PFSK-1 (cell line): Measurements from ENCODE around the gene ARHGEF3.

Experiments used
- FOXP2 ChIP-seq: optimal IDR thresholded peaks from 2 replicates; pipeline ENCODE3; 2011; ENCODE audit warnings: borderline replicate concordance, control low read depth, inconsistent platforms; ENCODE audit not compliant: insufficient read depth; ENCODE audit errors: extremely low read length, extremely low read depth
- POLR2AphosphoS5 ChIP-seq: IDR thresholded peaks from 2 replicates; pipeline ENCODE4 v1.6.1; 2012; ENCODE audit warnings: low read depth, mild to moderate bottlenecking, control low read depth, low read length, moderate library complexity
- SIN3A ChIP-seq: IDR thresholded peaks from 2 replicates; pipeline ENCODE4 v1.6.1; 2012; ENCODE audit warnings: mild to moderate bottlenecking, low read length, moderate library complexity, borderline replicate concordance; ENCODE audit not compliant: insufficient read depth
- TAF1 ChIP-seq: IDR thresholded peaks from 2 replicates; pipeline ENCODE4 v1.6.1; 2012; ENCODE audit warnings: low read length, control low read depth, borderline replicate concordance; ENCODE audit not compliant: insufficient read depth
- TF ChIP-seq, protein P1 (sequence below), 2 experiments: IDR thresholded peaks; 2 replicates each; pipeline versions ENCODE4 v1.6.1 to v1.8.0; 2011 to 2012; ENCODE audit warnings: low read depth in 2 of 2, low read length in 2 of 2, control low read depth in 1 of 2, inconsistent platforms in 1 of 2, mild to moderate bottlenecking in 1 of 2, moderate library complexity in 1 of 2; ENCODE audit not compliant: insufficient read depth in 1 of 2

ARHGEF3 gene

DNA sequence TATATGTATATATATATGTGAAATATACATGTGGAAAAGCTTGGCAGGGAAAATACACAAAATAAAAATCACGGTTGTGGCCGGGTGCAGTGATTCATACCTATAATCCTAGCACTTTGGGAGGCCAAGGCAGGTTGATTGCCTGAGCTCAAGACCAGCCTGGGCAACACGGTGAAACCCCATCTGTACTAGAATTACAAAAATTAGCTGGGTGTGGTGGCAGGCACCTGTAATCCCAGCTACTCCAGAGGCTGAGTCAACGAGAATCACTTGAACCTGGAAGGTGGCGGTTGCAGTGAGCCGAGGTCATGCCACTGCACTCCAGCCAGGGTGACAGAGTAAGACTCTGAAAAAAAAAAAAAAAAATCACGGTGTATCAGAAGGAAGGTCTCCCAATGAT lies 20.8 kb upstream of the ARHGEF3 start:
- TF ChIP-seq TAF1 = no peak
- no peak for TF ChIP-seq FOXP2
- TF ChIP-seq, protein P1, sequence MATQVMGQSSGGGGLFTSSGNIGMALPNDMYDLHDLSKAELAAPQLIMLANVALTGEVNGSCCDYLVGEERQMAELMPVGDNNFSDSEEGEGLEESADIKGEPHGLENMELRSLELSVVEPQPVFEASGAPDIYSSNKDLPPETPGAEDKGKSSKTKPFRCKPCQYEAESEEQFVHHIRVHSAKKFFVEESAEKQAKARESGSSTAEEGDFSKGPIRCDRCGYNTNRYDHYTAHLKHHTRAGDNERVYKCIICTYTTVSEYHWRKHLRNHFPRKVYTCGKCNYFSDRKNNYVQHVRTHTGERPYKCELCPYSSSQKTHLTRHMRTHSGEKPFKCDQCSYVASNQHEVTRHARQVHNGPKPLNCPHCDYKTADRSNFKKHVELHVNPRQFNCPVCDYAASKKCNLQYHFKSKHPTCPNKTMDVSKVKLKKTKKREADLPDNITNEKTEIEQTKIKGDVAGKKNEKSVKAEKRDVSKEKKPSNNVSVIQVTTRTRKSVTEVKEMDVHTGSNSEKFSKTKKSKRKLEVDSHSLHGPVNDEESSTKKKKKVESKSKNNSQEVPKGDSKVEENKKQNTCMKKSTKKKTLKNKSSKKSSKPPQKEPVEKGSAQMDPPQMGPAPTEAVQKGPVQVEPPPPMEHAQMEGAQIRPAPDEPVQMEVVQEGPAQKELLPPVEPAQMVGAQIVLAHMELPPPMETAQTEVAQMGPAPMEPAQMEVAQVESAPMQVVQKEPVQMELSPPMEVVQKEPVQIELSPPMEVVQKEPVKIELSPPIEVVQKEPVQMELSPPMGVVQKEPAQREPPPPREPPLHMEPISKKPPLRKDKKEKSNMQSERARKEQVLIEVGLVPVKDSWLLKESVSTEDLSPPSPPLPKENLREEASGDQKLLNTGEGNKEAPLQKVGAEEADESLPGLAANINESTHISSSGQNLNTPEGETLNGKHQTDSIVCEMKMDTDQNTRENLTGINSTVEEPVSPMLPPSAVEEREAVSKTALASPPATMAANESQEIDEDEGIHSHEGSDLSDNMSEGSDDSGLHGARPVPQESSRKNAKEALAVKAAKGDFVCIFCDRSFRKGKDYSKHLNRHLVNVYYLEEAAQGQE (IDR thresholded peaks at IDR 0.05; ENCODE audit: insufficient read depth in 1 of 2, low read depth in 2 of 2, low read length in 2 of 2) = no peak
- no peak for TF ChIP-seq SIN3A
- no peak for TF ChIP-seq POLR2AphosphoS5

DNA sequence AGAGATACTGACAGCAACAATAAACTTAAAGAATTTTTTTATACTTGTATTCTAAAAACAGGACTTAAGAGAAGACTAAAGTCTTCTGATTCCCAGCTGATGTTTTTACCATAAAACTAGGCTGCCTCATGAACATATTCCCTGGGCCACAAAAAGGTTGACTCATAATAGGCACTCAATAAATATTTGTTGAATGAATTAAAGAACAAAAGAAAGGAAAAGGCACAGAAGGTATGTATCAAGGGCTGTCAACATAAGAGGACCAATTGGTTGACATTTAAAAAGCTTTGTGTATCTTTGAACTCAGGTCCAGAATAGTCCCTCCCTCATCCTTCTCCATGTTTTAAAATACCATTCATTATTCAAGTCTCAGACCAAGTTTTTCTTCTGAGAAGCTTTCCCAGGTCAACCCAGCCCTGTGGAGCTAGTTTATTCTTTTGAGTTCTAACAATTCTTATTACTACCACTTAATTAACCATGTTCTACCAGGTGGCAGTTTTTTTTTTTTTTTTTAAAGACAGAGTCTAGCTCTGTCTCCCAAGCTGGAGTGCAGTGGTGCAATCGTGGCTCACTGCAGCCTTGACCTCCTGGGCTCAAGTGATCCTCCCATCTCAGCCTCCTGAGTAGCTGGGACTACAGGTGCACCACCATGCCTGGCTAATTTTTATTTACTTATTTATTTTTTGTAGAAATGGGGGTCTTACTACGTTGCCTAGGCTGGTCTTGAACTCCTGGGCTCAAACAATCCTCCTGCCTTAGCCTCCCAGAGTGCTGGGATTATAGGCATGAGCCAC lies 17.5 kb upstream of the ARHGEF3 start:
- TF ChIP-seq TAF1 (no peak), POLR2AphosphoS5 (no peak), FOXP2 (no peak), SIN3A (no peak)
- TF ChIP-seq, protein P1 (IDR thresholded peaks at IDR 0.05; ENCODE audit: insufficient read depth in 1 of 2, low read depth in 2 of 2, low read length in 2 of 2) = no peak

DNA sequence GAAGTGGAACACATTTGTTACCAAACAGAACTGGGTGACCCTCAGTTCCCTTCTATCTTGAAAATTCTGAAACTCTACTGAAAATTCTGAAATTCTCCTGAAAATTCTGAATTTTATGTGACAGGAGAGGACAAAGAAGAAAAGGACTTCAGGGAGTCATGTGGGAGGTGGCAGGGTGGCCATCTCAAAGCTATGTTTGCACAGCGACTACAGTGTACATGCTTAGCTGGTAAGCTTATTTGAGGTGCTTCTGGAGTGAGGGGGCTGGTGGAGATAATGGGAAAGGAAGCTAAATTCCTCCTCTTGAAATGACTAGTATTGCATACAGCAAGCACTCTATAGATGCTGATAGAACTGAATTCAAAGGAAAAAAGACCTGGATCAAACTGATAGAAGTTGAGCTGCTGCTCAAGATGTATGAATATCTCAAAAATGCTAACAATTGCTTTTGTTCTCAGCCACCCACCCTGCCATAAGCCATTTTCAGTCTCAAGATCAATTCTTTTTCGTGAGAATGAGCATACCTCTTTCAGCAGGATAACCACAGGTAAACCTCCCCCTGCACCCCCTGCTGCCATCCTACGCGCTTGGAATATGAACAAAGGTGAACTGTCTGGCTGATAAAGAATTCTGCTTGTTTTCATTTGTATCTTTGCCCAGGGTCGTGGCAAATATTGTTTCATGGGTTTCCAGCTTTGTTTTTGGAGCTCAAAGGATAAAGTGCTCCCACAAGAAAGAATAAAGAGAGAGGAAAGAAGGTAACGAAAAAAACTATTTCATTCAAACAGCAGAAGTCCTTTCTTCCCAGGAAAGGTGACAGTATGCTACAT lies 16.6 kb upstream of the ARHGEF3 start:
- TF ChIP-seq TAF1 (no peak), SIN3A (no peak)

DNA sequence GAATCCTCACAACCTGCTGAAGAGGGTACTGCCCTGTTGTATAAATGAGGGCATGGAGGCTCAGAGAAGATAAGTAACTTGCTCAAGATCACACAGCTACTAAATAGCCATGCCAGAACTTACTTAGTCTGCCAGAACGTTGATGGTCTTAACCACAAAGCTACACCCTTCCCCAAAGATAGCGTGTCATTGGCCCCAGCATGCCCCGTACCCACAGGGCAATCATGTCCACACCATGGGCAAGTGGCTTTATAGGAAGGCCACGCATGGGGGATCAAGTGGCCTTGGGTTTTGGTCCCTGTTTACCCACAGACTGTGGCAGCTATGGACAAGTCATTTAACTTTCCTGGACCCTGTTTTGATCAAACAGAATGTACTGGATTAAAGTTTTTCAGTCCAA lies 15.9 kb upstream of the ARHGEF3 start:
- TF ChIP-seq FOXP2 = no peak
- no peak for TF ChIP-seq POLR2AphosphoS5
- TF ChIP-seq TAF1 = no peak
- TF ChIP-seq SIN3A = no peak
- TF ChIP-seq, protein P1 (IDR thresholded peaks at IDR 0.05; ENCODE audit: insufficient read depth in 1 of 2, low read depth in 2 of 2, low read length in 2 of 2) = no peak

DNA sequence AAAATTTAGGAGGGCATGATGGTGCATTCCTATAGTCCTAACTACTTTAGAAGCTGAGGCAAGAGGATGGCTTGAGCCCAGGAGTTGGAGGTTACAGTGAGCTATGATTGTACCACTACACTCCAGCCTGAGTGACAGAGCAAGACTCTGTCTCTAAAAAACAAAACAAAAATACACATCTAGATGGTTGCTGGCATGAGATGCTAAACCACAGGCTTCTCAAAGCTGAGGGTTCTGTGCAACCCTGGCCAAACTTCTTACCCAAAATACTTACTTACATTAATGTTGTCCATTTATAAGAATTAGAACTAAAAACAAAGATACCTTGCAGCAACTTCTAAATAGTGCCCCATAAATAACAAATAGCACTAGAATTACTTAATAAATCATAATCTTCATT lies 14.3 kb upstream of the ARHGEF3 start:
- TF ChIP-seq TAF1 (no peak), SIN3A (no peak), POLR2AphosphoS5 (no peak), FOXP2 (no peak)
- TF ChIP-seq, protein P1 (IDR thresholded peaks at IDR 0.05; ENCODE audit: insufficient read depth in 1 of 2, low read depth in 2 of 2, low read length in 2 of 2) = no peak
